ENCODE measurements around the gene TNFSF9. TPM values are rescaled to one million over a fixed set of nuclear protein-coding genes. Genes with fewer than 3 reads are reported as not detected.
"Not testable (repeated sequence)": the region's sequence is repeated elsewhere in the genome, so short reads cannot be mapped to it uniquely, and the experiment has no call there.

The TNFSF9 gene
- total RNA-seq, 3 donors from 2014 or later (not counting 1 experiment from before 2014, with no cell fraction given): 3.3 to 6.0 (median 5.6) TPM

GRCh38 chr19:6580313-6580712 lies 49.5 kb downstream of the TNFSF9 start:
- H3K4me1 Mint-ChIP-seq: no peaks in the 10 kb centered on the region
- ATAC-seq (no peak), DNase-seq (no peak)
- Histone ChIP-seq H3K4me3 (ENCODE audit: low read length) (no peak overlapping the region), H3K9me3 (ENCODE audit: control insufficient read depth, insufficient read depth, low read length) (no peaks in the 10 kb centered on the region), H3K27ac (ENCODE audit: low read length) (no peak overlapping the region), H3K36me3 (ENCODE audit: control insufficient read depth, insufficient read depth, low read length) (no peaks in the 10 kb centered on the region), H3K27me3 (ENCODE audit: control insufficient read depth, insufficient read depth, low read length) (no peaks in the 10 kb centered on the region), H3K4me1 (ENCODE audit: control insufficient read depth, insufficient read depth, low read length) (peaks cover 10% of the 10 kb centered on the region)
- no peak overlapping the region for H3K27ac Mint-ChIP-seq
- no peaks in the 10 kb centered on the region for H3K27me3 Mint-ChIP-seq (ENCODE audit: low read depth in 2 of 2)
- WGBS (ENCODE audit: insufficient coverage): 91% methylated on average over 1 of the region's 8 CpGs
- intact Hi-C loops (cut with micrococcal nuclease): no loop called here
- no peak for TF ChIP-seq CTCF (IDR thresholded peaks at IDR 0.05)
- no peaks in the 10 kb centered on the region for H3K36me3 Mint-ChIP-seq
- no peak overlapping the region for H3K4me3 Mint-ChIP-seq
- H3K9me3 Mint-ChIP-seq: no peaks in the 10 kb centered on the region

GRCh38 chr19:6582515-6583484 lies 52.0 kb downstream of the TNFSF9 start:
- H3K4me3 Mint-ChIP-seq: not testable (repeated sequence)
- WGBS (ENCODE audit: insufficient coverage): 87% methylated on average over 13 of the region's 16 CpGs

More at GRCh38 chr19:6582515-6583484, 52.0 kb downstream of the TNFSF9 start:
- H3K36me3 ChIP-seq (ENCODE audit: control insufficient read depth, insufficient read depth, low read length); H3K27ac Mint-ChIP-seq; H3K4me3 ChIP-seq (ENCODE audit: low read length); intact Hi-C loops (cut with micrococcal nuclease); H3K9me3 ChIP-seq (ENCODE audit: control insufficient read depth, insufficient read depth, low read length); ATAC-seq; H3K36me3 Mint-ChIP-seq; H3K27me3 ChIP-seq (ENCODE audit: control insufficient read depth, insufficient read depth, low read length); DNase-seq; H3K4me1 ChIP-seq (ENCODE audit: control insufficient read depth, insufficient read depth, low read length); H3K9me3 Mint-ChIP-seq; H3K27ac ChIP-seq (ENCODE audit: low read length): not testable (repeated sequence)
- Mint-ChIP-seq H3K27me3 (ENCODE audit: low read depth in 2 of 2) (peaks cover 19 to 21% of the 10 kb centered on the region in 2 donors), H3K4me1 (peaks cover 7 to 18% of the 10 kb centered on the region in 2 donors)

Other genes with a start within 250 kb of the TNFSF9 start
- gene ACER1, start 197.4 kb upstream of the TNFSF9 start, total RNA-seq: under 1 TPM in 2 of 3 donors, not detected in 1; 0.25 to 0.35 TPM
- 10 to 100 TPM; 40.8 to 61.4 (median 46.1) TPM for gene CLPP, start 169.5 kb upstream of the TNFSF9 start, total RNA-seq
- gene ALKBH7, start 158.2 kb upstream of the TNFSF9 start, total RNA-seq: 10 to 100 TPM; 23.7 to 30.4 (median 25.9) TPM
- gene PSPN, start 155.1 kb upstream of the TNFSF9 start, total RNA-seq: 1 to 10 TPM in 2 of 3 donors, under 1 TPM in 1; 0.82 to 1.1 (median 1.0) TPM
- 10 to 100 TPM; 56.6 to 63.9 (median 63.9) TPM for gene GTF2F1, start 137.9 kb upstream of the TNFSF9 start, total RNA-seq
- gene KHSRP, start 106.2 kb upstream of the TNFSF9 start, total RNA-seq: 100 to 1,000 TPM; 160 to 192 (median 165) TPM
- not detected for gene SLC25A41, start 97.3 kb upstream of the TNFSF9 start, total RNA-seq
- gene SLC25A23, start 71.2 kb upstream of the TNFSF9 start, total RNA-seq: 10 to 100 TPM in 1 of 3 donors, 1 to 10 TPM in 2; 7.8 to 10.5 (median 8.7) TPM
- 1 to 10 TPM in 1 of 3 donors, under 1 TPM in 1, not detected in 1; 0.59 to 1.1 TPM for gene CRB3, start 66.8 kb upstream of the TNFSF9 start, total RNA-seq
- 100 to 1,000 TPM; 175 to 197 (median 188) TPM for gene DENND1C, start 49.2 kb upstream of the TNFSF9 start, total RNA-seq
- gene TUBB4A, start 28.7 kb upstream of the TNFSF9 start, total RNA-seq: 1 to 10 TPM in 2 of 3 donors, under 1 TPM in 1; 0.40 to 2.6 (median 1.8) TPM
- gene CD70, start 60.1 kb downstream of the TNFSF9 start, total RNA-seq: 1 to 10 TPM in 2 of 3 donors, under 1 TPM in 1; 0.52 to 1.2 (median 1.2) TPM
- gene TNFSF14, start 139.1 kb downstream of the TNFSF9 start, total RNA-seq: 10 to 100 TPM; 10.8 to 20.0 (median 11.8) TPM
- gene C3, start 189.6 kb downstream of the TNFSF9 start, total RNA-seq: 1 to 10 TPM in 1 of 3 donors, under 1 TPM in 1, not detected in 1; 0.38 to 5.5 TPM
- 10 to 100 TPM; 66.1 to 78.0 (median 76.9) TPM for gene GPR108, start 206.6 kb downstream of the TNFSF9 start, total RNA-seq
- 1 to 10 TPM; 1.0 to 5.2 (median 3.3) TPM for gene TRIP10, start 208.7 kb downstream of the TNFSF9 start, total RNA-seq
- 10 to 100 TPM; 14.6 to 20.1 (median 15.3) TPM for gene SH2D3A, start 236.4 kb downstream of the TNFSF9 start, total RNA-seq
- gene VAV1, start 241.7 kb downstream of the TNFSF9 start, total RNA-seq: 100 to 1,000 TPM; 141 to 167 (median 164) TPM